Measurements from ENCODE around the gene GLIS2.
A peak's percentile ranks its signal among the peaks of the same experiment; 100 is the strongest.

The GLIS2 gene

DNA sequence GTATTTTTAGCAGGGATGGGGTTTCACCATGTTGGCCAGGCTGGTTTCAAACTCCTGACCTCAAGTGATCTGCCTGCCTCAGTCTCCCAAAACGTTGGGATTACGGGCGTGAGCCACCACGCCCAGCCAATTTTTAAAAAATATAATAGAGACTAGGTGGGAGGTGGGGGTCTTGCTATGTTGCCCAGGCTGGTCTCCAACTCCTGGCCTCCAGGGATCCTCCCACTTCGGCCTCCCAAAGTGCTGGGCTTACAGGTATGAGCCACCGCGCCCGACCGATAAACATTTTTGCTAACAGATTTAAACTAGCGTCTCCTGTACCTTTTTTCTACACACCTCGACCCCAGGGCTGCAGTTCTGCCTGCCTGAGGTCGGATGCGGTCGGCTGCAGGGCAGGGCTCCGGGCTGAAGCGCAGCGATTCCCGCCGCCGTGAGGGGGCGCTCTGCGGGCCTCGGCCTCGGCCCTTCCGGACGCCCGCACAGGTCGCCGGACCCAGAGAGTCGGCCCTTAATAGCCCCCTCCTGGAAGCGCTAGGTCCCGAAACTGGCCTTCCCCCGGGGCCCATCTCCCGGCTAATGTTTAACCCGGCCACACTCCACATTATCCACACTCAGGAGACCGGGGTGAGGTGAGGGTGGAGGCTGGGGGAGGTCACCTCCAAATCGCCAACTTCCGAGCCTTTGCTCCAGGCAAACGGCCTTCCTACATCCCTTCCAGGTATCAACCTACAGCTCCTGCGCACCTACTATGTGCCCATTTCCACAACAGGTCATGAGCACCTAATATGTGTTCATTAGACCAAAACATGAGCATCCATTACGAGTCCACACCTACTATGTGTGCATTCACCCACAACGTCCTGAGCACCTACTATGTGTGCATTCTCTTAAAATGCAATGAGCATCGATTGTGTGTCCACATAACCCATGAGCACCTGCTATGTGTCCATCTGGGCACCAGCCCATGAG lies 2.0 kb upstream of the GLIS2 start:
- DNase-seq (ENCODE audit: low spot score), result peak; percentile 79
- in situ Hi-C loops (cut with MboI; ENCODE audit: low sequenced_read_pairs, unreplicated experiment), result no loop called here
- peak; percentile 76 for TF ChIP-seq CTCF (IDR thresholded peaks at IDR 0.05; ENCODE audit: borderline replicate concordance, control extremely low read depth, extremely low read depth, insufficient read depth, missing control alignments)

- no peak for DNase-seq (ENCODE audit: low spot score)
- in situ Hi-C loops (cut with MboI; ENCODE audit: low sequenced_read_pairs, unreplicated experiment), result no loop called here
- TF ChIP-seq CTCF (IDR thresholded peaks at IDR 0.05; ENCODE audit: borderline replicate concordance, control extremely low read depth, extremely low read depth, insufficient read depth, missing control alignments), result no peak
Observed at GRCh38 chr16:4314532-4315185, 1.2 kb upstream of the GLIS2 start.

- no peak for DNase-seq (ENCODE audit: low spot score)
- in situ Hi-C loops (cut with MboI; ENCODE audit: low sequenced_read_pairs, unreplicated experiment), result no loop called here
- no peak for TF ChIP-seq CTCF (IDR thresholded peaks at IDR 0.05; ENCODE audit: borderline replicate concordance, control extremely low read depth, extremely low read depth, insufficient read depth, missing control alignments)
Observed at GRCh38 chr16:4316108-4316863, 419 bp downstream of the GLIS2 start.

DNA sequence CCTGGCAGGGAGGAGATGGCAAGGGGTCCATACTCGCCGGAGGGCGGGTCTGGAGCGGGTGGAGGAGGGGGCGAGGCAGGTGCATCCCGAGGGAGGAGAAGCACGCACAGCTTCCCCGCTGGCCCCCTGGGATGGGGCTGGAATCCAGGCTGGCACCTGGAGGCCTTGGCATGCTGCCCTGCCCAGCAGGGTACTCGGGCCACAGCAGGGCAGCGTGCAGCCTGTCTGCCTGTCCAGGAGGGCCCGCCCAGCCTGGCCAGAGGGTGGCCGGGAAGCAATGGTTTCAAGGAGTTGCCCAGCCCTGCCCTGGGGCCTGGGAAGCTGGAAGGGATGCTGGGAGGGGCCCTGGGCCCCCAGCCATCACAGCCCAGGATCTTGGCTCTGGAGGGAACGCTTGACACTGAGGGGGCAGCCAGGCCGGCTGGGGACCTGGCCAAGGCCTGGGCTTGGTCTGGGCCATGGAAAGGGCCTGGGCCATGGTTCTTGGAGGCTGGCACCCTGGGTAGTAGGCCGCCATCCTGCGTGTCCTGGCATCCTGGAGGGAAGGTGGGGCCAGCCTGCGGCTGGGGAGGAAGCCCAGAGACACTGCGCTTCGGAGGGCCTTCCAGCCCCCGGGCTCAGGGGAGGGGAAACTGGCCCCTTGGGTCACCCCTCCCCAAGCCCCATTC lies 1.1 kb downstream of the GLIS2 start:
- no peak for TF ChIP-seq CTCF (IDR thresholded peaks at IDR 0.05; ENCODE audit: borderline replicate concordance, control extremely low read depth, extremely low read depth, insufficient read depth, missing control alignments)
- DNase-seq (ENCODE audit: low spot score), result no peak
- in situ Hi-C loops (cut with MboI; ENCODE audit: low sequenced_read_pairs, unreplicated experiment), result no loop called here

- TF ChIP-seq CTCF (IDR thresholded peaks at IDR 0.05; ENCODE audit: borderline replicate concordance, control extremely low read depth, extremely low read depth, insufficient read depth, missing control alignments), result no peak
- DNase-seq (ENCODE audit: low spot score), result no peak
- in situ Hi-C loops (cut with MboI; ENCODE audit: low sequenced_read_pairs, unreplicated experiment), result no loop called here
Observed at GRCh38 chr16:4317532-4318450, 1.9 kb downstream of the GLIS2 start.

Data from GM13976 (cell line).